Measurements from ENCODE around the gene ZNF124. TPM values are rescaled to one million over a fixed set of nuclear protein-coding genes. Genes with fewer than 3 reads are reported as not detected.

Gene ZNF124
- total RNA-seq, 4 donors from 2014 or later: 11.0 to 16.9 (median 14.5) TPM

DNA sequence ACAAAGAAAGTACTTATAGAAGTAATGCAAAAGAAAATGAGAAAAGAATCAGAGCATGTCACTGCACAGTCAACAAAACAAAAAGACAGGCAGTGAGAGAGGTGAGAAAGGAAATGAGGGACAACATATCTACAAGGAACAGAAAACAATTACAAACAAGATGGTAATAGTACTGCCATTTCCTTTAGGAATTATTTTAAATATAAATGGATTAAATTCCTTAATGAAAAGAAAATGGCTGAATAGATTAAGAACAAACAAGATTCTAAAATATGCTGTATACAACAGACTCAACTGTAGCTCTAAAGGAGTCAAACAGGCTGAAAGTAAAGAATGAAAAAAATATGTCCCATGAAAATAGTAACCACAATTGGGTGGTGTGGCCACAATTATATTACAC lies 22.1 kb upstream of the ZNF124 start:
- intact Hi-C loops (cut with DNase I; ENCODE audit: low total_unique reads): no loop called here
- no peak overlapping the region for H3K4me3 ChIP-seq (ENCODE audit: low read depth, poor library complexity, severe bottlenecking)
- TF ChIP-seq, protein P1, sequence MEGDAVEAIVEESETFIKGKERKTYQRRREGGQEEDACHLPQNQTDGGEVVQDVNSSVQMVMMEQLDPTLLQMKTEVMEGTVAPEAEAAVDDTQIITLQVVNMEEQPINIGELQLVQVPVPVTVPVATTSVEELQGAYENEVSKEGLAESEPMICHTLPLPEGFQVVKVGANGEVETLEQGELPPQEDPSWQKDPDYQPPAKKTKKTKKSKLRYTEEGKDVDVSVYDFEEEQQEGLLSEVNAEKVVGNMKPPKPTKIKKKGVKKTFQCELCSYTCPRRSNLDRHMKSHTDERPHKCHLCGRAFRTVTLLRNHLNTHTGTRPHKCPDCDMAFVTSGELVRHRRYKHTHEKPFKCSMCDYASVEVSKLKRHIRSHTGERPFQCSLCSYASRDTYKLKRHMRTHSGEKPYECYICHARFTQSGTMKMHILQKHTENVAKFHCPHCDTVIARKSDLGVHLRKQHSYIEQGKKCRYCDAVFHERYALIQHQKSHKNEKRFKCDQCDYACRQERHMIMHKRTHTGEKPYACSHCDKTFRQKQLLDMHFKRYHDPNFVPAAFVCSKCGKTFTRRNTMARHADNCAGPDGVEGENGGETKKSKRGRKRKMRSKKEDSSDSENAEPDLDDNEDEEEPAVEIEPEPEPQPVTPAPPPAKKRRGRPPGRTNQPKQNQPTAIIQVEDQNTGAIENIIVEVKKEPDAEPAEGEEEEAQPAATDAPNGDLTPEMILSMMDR (IDR thresholded peaks at IDR 0.05): no peak
- TF ChIP-seq POLR2A (IDR thresholded peaks at IDR 0.05): no peak

GRCh38 chr1:247189981-247190798 lies 18.4 kb upstream of the ZNF124 start:
- WGBS, 2 donors: 65 to 93% methylated on average over 2 of the region's 2 CpGs
- DNase-seq (ENCODE audit: low spot score in 2 of 2): no peak
- no peak overlapping the region for H3K4me3 ChIP-seq (ENCODE audit: low read depth, poor library complexity, severe bottlenecking)
- TF ChIP-seq, protein P1 (IDR thresholded peaks at IDR 0.05): no peak
- no peak for TF ChIP-seq POLR2A (IDR thresholded peaks at IDR 0.05)
- intact Hi-C loops (cut with DNase I; ENCODE audit: low total_unique reads): no loop called here

More for the DNA sequence above, 22.1 kb upstream of the ZNF124 start:
- no peak for DNase-seq (ENCODE audit: low spot score in 2 of 2)

DNA sequence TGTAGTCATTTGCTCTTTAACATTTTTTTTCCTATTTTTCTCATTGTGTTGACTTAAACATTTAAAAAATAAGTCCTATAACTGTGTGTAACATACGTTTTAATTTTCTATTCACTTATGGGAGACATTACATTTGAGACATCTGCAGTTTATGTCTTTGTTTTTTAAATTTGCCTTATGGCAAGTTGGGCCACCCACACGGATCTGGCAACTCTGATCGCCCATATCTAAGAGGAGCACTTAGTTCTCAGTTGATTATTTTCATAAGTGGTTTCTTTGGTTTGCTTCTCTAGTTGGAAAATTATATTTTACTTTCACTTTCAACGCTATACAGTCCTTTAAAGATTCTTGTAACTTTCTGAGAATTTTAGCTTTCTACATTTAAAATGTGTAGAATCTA lies 13.8 kb upstream of the ZNF124 start:
- no peak overlapping the region for H3K4me3 ChIP-seq (ENCODE audit: low read depth, poor library complexity, severe bottlenecking)
- intact Hi-C loops (cut with DNase I; ENCODE audit: low total_unique reads): no loop called here
- no peak for DNase-seq (ENCODE audit: low spot score in 2 of 2)
- TF ChIP-seq POLR2A (IDR thresholded peaks at IDR 0.05): no peak
- WGBS, 2 donors: 69 to 76% methylated on average over 4 of the region's 4 CpGs

DNA sequence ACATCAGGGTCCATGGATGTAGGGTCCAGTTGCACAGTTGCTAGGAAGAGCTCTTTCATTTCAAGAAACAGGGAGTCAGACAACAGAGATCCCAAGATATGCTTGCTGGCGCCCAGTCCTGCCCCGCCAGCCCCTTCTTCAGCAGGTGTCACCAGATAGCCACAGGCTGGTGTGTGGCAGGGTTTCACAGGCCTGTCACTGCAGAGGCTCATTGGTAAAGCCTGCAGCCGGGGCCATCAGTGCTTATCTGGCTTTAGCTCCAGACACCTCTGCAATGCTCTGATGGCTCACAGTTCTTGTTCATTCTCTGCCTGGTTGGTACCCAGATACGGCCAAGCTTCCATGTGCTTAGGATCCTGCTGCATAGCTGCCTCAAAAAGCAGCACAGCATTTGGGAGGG lies 12.4 kb upstream of the ZNF124 start:
- TF ChIP-seq, protein P1 (IDR thresholded peaks at IDR 0.05): no peak
- no peak for TF ChIP-seq POLR2A (IDR thresholded peaks at IDR 0.05)
- 93 to 98% methylated on average over 4 of the region's 4 CpGs for WGBS, 2 donors
- intact Hi-C loops (cut with DNase I; ENCODE audit: low total_unique reads): no loop called here

DNA sequence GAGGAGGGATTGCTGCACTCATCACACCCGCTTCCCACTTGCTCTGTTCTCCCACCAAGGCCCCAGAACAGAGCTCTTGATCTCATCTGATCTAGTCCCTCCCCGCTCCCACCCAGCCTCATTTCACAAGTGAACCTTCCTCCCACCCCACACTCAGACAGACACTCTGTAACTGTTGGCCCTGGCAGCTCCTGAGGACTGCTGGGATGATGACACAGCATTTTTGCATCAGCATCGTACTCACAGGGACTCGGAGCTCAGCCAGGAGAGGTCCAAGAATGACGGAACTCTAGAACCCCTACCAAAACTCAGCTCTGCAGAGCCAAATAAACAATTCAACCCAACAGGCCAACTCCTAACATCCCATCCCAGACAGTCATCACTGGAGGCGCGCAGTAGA lies 11.2 kb upstream of the ZNF124 start:
- H3K4me3 ChIP-seq (ENCODE audit: low read depth, poor library complexity, severe bottlenecking): no peak overlapping the region
- WGBS, 2 donors: 77 to 95% methylated on average over 7 of the region's 7 CpGs
- intact Hi-C loops (cut with DNase I; ENCODE audit: low total_unique reads): no loop called here
- TF ChIP-seq, protein P1 (IDR thresholded peaks at IDR 0.05): no peak
- no peak for TF ChIP-seq POLR2A (IDR thresholded peaks at IDR 0.05)
- DNase-seq (ENCODE audit: low spot score in 2 of 2): no peak

More for the DNA sequence above, 12.4 kb upstream of the ZNF124 start:
- DNase-seq (ENCODE audit: low spot score in 2 of 2): no peak
- no peak overlapping the region for H3K4me3 ChIP-seq (ENCODE audit: low read depth, poor library complexity, severe bottlenecking)

GRCh38 chr1:247180581-247180980 lies 8.8 kb upstream of the ZNF124 start:
- intact Hi-C loops (cut with DNase I; ENCODE audit: low total_unique reads): no loop called here
- no peak overlapping the region for H3K4me3 ChIP-seq (ENCODE audit: low read depth, poor library complexity, severe bottlenecking)
- DNase-seq (ENCODE audit: low spot score in 2 of 2): no peak
- no peak for TF ChIP-seq POLR2A (IDR thresholded peaks at IDR 0.05)
- TF ChIP-seq, protein P1 (IDR thresholded peaks at IDR 0.05): no peak
- 88 to 95% methylated on average over 5 of the region's 5 CpGs for WGBS, 2 donors

Measured in lower leg skin (tissue), 4 donors.